Stomach (tissue), 9 donors: Measurements from ENCODE around the gene ATP6V1B1. TPM values are rescaled to one million over a fixed set of nuclear protein-coding genes. Genes with fewer than 3 reads are reported as not detected.

Experiments
- DNase-seq, 2 donors: peaks; one replicate each; pipeline versions ENCODE4 v3.0.0 to v3.0.0-alpha.2; 2013 to 2019
- H3K27ac ChIP-seq, 5 donors: fragments of 200-600 bp in 4 of 5; sonication (generic) in 4 of 5; one replicate each; pipeline ENCODE4 v1.5.1; 2013 to 2019; ENCODE audit warnings: mild to moderate bottlenecking in 1 of 5, moderate library complexity in 1 of 5
- H3K27me3 ChIP-seq, 3 donors: fragments of 200-600 bp; sonication (generic); one replicate each; pipeline ENCODE4 v1.5.1; 2017 to 2019; ENCODE audit warnings: mixed run types in 1 of 3
- H3K36me3 ChIP-seq, 4 donors: fragments of 200-600 bp; sonication (generic); 1 replicate in 3 of 4; 2 replicates in 1 of 4; pipeline ENCODE4 v1.5.1; 2016 to 2019
- H3K4me1 ChIP-seq, 4 donors: fragments of 200-600 bp; sonication (generic); one replicate each; pipeline ENCODE4 v1.5.1; 2016 to 2019
- H3K4me3 ChIP-seq, 4 donors: fragments of 200-600 bp; sonication (generic) in 3 of 4; one replicate each; pipeline ENCODE4 v1.5.1; 2016 to 2019; ENCODE audit warnings: mild to moderate bottlenecking in 1 of 4
- H3K9me3 ChIP-seq, 4 donors: fragments of 200-600 bp; sonication (generic); one replicate each; pipeline ENCODE4 v1.5.1; 2016 to 2019
- CTCF ChIP-seq, 7 experiments: fragments of 450-650 bp in 4 of 7; fragments of 200-600 bp in 3 of 7; sonication (generic) in 3 of 7; IDR thresholded peaks; one replicate each; pipeline ENCODE4 v1.5.1; 2016 to 2019; ENCODE audit warnings: antibody characterized with exemption in 7 of 7, control low read depth in 2 of 7, mild to moderate bottlenecking in 1 of 7
- EP300 ChIP-seq: sonication (generic); formaldehyde crosslinking; IDR thresholded peaks from one replicate; pipeline ENCODE4 v1.6.1; 2017; ENCODE audit warnings: antibody characterized with exemption
- POLR2A ChIP-seq, 4 donors: fragments of 450-650 bp; IDR thresholded peaks; one replicate each; pipeline ENCODE4 v1.6.1; 2016; ENCODE audit warnings: antibody characterized with exemption in 4 of 4, control low read depth in 2 of 4, mild to moderate bottlenecking in 1 of 4, moderate library complexity in 1 of 4
- POLR2AphosphoS5 ChIP-seq, 3 donors: sonication (generic); formaldehyde crosslinking; IDR thresholded peaks; one replicate each; pipeline ENCODE4 v1.6.1; 2016; ENCODE audit warnings: antibody characterized with exemption in 3 of 3
- WGBS, 5 donors: extraction: QIAGEN DNeasy Blood & Tissue Kit in 3 of 5; methylation state at CpG; one replicate each; pipeline versions ENCODE4 v1.1.5 to v1.1.7; 2013 to 2018; 5-methylcytosine and 5-hydroxymethylcytosine counted together
- intact Hi-C: fragments of 100-400 bp; cut with DNase I; formaldehyde crosslinking; loops from one replicate; pipeline ENCODE4 v1.15.1; 2023; ENCODE audit warnings: low total_unique reads
- polyA plus RNA-seq, 3 donors: library from polyadenylated mRNA; stranded (reverse); fragments of 200-250 nt; gene quantifications; one replicate each; pipeline ENCODE4 v1.2.3, GENCODE V29; 2013
- total RNA-seq, 5 donors: library from RNA; depleted of rRNA; stranded (reverse); fragments of >200 nt; gene quantifications; one replicate each; pipeline versions ENCODE4 v1.1.0 to v1.2.3, GENCODE V29; 2014 to 2016
- donor health status: healthy with polysubstance abuse.
- donor health status: Bipolar disorder and iron deficiency.
- donor health status: healthy.

The ATP6V1B1 gene
- total and polyA plus RNA-seq, 8 donors: 0.35 to 0.55 TPM; not detected in 6

DNA sequence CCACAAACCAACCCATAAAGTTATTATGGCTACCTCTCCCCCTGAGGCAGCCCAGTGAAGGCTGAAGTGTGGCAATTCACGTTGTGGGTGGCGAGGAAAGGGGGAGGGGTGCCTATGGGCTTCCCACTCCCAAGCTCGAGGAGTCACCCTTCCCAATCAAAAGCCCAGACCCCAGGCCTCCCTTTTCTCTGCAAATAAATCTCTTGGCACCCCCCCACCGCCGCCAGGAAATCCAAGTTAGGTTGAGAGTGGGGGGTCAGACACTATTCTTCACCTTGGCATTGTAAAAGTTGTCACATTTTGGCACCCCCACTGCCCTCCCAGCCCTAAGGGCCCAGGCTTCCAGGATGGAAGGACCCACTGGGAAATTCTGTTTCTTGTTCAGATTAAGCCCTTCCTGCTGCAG is 49.6 kb downstream of the ATP6V1B1 start:
- Histone ChIP-seq H3K36me3 (peaks cover 43 to 80% (median 63%) of the 10 kb centered on the region in 4 donors), H3K27me3 (no peaks in the 10 kb centered on the region), H3K9me3 (no peaks in the 10 kb centered on the region), H3K27ac (peak overlapping the region in 1 of 5 donors; percentile 4), H3K4me1 (peaks cover 0 to 21% (median 12%) of the 10 kb centered on the region in 4 donors), H3K4me3 (no peak overlapping the region)
- WGBS, 5 donors: 72 to 83% (median 80%) methylated on average over 5 of the region's 5 CpGs
- intact Hi-C loops: no loop called here
- no peak for TF ChIP-seq CTCF (IDR thresholded peaks at IDR 0.05)
- no peak for TF ChIP-seq POLR2A (IDR thresholded peaks at IDR 0.05)
- no peak for TF ChIP-seq POLR2AphosphoS5 (IDR thresholded peaks at IDR 0.05)
- TF ChIP-seq EP300: no peak
- DNase-seq: no peak

- intact Hi-C loops: no loop called here
- Histone ChIP-seq H3K4me3 (no peak overlapping the region), H3K9me3 (no peaks in the 10 kb centered on the region), H3K27ac (no peak overlapping the region), H3K27me3 (no peaks in the 10 kb centered on the region), H3K4me1 (peaks cover 0 to 21% (median 12%) of the 10 kb centered on the region in 4 donors), H3K36me3 (peaks cover 45 to 87% (median 70%) of the 10 kb centered on the region in 4 donors)
- WGBS, 5 donors: 94 to 100% (median 96%) methylated on average over 1 of the region's 1 CpG
- TF ChIP-seq POLR2AphosphoS5 (IDR thresholded peaks at IDR 0.05) (no peak), EP300 (no peak)
- no peak for DNase-seq
Observed at GRCh38 chr2:70985956-70986355, 50.3 kb downstream of the ATP6V1B1 start.

- Histone ChIP-seq H3K27ac (no peak overlapping the region), H3K27me3 (no peaks in the 10 kb centered on the region), H3K9me3 (no peaks in the 10 kb centered on the region), H3K36me3 (peaks cover 49 to 94% (median 75%) of the 10 kb centered on the region in 4 donors), H3K4me1 (peaks cover 0 to 21% (median 12%) of the 10 kb centered on the region in 4 donors), H3K4me3 (no peak overlapping the region)
- DNase-seq: no peak
- intact Hi-C loops: no loop called here
- TF ChIP-seq EP300: no peak
- TF ChIP-seq POLR2AphosphoS5 (IDR thresholded peaks at IDR 0.05): no peak
- TF ChIP-seq CTCF (IDR thresholded peaks at IDR 0.05): no peak
- TF ChIP-seq POLR2A (IDR thresholded peaks at IDR 0.05): no peak
- WGBS, 5 donors: 84 to 100% (median 93%) methylated on average over 4 of the region's 4 CpGs
Observed at GRCh38 chr2:70986499-70987189, 50.9 kb downstream of the ATP6V1B1 start.

DNA sequence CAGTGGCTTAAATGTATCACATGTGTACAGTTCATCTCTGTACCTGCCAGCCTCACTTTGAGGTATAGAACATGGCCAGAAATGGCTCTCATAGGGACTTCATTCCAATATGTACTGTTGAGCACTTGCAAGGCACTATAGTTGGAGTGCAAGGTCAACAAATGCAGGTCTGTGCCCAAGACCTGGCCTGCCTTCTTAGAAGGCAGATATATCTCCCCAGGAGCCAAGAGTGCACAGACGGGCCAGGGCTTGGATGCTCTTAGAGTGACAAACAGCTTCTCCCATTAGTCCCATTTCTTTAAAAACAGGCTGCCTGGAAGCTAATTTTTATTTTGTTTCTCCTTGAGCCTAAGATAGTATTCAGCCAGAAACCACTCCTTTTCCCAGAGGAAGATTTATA is 51.7 kb downstream of the ATP6V1B1 start:
- Histone ChIP-seq H3K4me3 (no peak overlapping the region), H3K27me3 (no peaks in the 10 kb centered on the region), H3K27ac (no peak overlapping the region), H3K36me3 (peaks cover 49 to 96% (median 77%) of the 10 kb centered on the region in 4 donors), H3K4me1 (peaks cover 0 to 27% (median 14%) of the 10 kb centered on the region in 4 donors), H3K9me3 (no peaks in the 10 kb centered on the region)
- intact Hi-C loops: no loop called here
- DNase-seq: no peak
- WGBS, 5 donors: 43 to 92% (median 83%) methylated on average over 1 of the region's 1 CpG
- no peak for TF ChIP-seq POLR2AphosphoS5 (IDR thresholded peaks at IDR 0.05)

DNA sequence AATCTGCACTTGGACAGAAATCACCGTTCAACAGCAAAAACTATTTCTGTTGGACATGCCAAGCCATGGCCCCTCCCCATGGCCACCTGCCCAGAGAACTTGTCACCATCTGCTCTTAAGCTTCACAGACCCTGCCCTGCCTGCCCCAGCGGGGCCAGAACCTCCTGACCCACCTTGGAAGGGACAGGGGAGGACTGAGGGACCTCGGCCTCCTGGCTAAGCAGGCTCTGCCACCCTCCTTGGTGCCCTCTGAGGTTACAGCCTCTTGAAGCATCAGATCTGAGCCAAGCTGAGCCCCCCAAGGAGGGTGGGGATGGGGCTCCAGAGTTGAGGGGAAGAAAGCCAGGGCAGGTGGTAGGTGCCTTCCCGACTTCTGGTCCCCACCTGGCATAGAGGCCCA is 52.5 kb downstream of the ATP6V1B1 start:
- Histone ChIP-seq H3K36me3 (peaks cover 49 to 89% (median 73%) of the 10 kb centered on the region in 4 donors), H3K27ac (no peak overlapping the region), H3K9me3 (no peaks in the 10 kb centered on the region), H3K4me1 (peaks cover 6 to 35% (median 22%) of the 10 kb centered on the region in 4 donors), H3K27me3 (no peaks in the 10 kb centered on the region), H3K4me3 (no peak overlapping the region)
- intact Hi-C loops: no loop called here
- no peak for DNase-seq
- TF ChIP-seq CTCF (IDR thresholded peaks at IDR 0.05): no peak
- TF ChIP-seq POLR2AphosphoS5 (IDR thresholded peaks at IDR 0.05): no peak
- no peak for TF ChIP-seq POLR2A (IDR thresholded peaks at IDR 0.05)
- no peak for TF ChIP-seq EP300
- 56 to 73% (median 57%) methylated on average over 3 to 4 of the region's 4 CpGs for WGBS, 5 donors
